Measurements from ENCODE around the gene FLT3LG.
A peak's percentile ranks its signal among the peaks of the same experiment; 100 is the strongest.
"Not testable (repeated sequence)": the region's sequence is repeated elsewhere in the genome, so short reads cannot be mapped to it uniquely, and the experiment has no call there.

The FLT3LG gene

DNA sequence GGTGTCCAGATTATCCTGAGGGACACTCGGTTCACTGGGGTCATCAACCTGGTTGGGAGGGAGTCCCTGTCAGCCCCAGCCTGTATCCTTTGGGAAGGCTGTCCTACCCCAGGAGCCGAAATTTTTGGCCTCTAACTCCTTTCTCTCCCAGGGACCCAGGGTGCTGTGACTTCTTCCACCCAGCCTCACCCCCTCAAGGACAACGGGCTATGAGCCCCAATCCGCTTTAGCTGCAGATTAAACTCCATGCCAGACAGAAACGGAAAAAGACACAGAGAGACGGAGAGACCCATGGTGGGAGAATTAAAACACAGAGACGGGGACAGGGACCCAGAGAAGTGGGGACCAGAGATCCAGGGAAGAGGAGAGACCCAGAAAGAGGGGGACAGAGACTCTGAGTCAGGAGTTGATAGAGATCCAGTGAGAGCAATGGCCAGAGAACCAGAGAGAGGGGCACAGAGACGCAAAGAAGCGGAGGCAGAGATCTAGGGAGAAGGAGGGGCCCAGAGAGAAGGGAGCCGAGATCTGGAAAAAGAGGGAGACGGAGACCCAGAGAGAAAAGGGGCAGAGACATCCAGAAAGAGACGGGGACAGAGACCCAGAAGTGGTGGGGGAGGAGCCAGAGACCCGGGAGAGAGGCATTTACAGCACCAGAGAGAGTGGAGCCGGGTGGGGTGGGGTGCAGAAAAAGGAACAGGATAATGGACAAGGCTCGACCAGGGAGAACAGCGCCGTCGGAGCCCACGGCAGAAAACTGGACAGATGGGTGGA is 33.4 kb upstream of the FLT3LG start:
- no peak for DNase-seq

DNA sequence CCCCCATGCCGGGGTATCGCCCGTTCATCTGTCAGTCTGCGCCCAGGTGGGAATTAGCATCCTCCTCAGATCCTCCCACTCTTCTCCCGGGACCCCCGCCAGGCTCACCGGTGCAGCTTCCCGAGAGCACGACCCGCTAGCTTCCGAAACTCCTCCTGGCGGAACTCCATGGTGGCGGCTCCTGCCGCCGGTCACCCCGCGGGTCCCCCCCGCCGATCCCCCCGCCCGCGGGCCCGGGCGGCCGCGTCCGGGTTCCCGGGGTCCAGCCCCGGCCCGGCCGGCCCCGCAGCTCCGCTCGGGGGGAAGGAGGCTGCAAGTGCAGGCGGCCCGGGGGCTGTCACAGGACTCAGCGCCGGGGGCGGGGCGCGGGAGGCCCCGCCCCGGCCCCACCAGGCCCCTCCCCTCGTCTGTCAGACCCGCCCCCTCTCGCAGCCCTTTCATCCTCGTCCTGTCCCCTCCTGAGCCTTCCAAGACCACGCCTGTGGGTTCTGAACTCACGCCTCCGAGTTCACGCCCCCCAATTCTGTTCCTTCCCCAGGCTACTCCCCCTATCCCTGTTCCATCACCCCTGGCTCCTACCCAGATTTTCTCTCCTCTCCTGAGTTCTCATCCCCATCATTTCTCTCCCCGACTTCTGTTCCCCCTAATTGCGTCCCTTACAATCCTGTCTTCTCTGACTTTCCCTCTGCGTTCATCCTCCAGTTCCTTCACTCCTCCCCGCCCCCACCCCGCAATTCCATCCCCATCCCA is 32.6 kb upstream of the FLT3LG start, which contains the start of gene SLC17A7:
SLC17A7 (minus strand) TSS at position 318 of the 750 bp plus-strand sequence; CDS start at position 170, 148 bp downstream.
- DNase-seq: no peak

DNA sequence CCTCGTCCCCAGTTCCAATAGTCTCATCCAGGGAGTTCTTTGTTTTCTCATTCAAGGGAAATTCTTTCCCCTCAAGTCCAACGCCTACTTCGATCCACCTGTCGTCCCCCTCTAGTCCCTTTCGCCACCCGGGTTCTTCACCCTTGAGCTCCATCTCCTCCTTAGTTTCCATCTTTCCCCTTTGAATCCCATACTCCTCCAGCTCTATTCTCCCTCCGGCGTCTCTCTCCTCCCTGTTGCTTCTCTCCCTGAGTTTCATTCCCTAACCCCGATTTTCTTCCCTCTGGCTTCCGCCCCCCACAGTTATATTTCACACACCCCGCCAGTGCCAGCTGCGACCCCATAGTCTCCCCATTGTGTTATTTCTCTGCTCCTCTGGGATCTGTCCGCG is 32.1 kb upstream of the FLT3LG start:
- no peak for DNase-seq

DNA sequence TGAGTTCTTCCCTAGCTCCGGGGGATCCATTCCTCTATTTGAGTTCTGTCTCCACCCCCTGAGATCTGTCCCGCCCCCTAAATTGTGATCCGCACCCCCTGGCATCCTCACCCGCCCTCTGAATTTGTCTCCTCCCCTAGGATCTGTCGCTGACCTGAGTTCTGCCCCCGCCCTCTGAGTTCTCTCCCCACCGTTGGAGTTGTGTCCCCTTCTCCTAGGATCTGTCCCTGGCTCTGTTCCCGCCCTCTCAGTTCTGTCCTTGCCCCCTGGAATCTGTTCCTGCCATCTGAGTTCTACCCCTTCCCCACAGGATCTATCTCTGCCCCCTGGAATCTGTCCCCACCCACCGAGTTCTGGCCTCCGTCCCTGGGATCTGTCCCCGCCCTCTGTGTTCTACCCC is 31.7 kb upstream of the FLT3LG start:
- DNase-seq: no peak

DNA sequence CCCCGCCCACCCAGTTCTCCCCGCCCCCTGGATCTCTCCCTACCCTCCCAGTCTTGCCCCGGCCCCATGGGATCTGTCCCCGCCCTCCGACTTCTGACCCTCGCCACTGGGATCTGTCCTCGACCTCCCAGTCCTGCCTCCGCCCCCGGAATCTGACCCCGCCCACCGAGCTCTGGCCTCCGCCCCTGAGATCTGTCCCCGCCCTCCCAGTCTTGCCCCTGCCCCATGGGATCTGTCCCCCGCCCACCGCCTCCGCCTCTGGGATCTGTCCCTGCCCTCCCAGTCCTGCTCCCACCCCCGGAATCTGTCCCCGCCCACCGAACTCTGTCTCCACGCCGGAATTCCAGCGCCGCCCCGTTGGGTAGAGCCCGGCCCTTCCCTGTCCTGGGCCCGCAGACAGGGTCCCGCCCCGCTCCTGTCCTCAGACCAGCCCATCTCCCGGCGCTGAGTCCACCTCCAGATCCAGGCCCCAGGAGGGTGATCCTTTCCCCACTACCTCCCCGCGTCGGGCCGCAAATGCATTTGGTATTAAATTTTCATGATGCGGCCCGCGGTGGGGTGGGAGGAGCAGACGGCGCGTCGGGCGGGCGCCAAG is 31.1 kb upstream of the FLT3LG start:
- DNase-seq: peak; percentile 85

DNA sequence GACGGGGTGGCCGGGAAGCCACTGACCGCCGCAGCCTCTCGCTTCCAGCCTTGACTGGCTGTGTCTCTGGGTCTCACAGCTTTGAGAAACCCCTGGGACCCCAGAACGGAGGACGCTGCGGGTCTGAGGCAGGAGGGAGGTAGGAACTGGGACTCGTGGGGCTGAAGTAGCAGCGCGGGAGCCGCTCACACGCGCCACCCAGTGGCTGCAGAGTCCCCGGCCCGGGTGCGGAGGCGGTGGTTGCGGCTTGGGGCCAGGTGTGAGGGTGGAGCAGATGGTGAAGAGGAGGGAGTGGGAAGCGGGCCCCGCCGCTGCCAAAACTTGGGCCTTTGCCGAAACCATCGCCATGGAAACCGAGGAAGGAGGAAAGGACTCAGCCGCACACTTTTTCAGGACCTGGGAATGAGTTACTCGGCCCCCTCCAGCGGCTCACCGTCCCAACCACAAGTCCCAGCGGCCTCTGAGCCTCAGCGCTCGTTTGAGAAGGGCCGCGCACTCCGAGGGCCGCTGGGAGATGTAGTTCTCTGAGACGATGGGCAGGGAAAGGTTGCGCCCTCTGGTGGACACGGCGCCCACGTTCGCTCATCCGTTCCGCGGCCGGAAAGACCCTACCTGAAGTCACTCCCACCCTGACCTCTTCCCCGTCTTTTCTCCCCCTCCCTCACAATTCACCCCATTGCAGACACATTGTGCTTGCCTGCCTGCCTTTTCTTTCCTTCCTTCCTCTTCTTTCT is 30.5 kb upstream of the FLT3LG start:
- peak; percentile 95 for DNase-seq

DNA sequence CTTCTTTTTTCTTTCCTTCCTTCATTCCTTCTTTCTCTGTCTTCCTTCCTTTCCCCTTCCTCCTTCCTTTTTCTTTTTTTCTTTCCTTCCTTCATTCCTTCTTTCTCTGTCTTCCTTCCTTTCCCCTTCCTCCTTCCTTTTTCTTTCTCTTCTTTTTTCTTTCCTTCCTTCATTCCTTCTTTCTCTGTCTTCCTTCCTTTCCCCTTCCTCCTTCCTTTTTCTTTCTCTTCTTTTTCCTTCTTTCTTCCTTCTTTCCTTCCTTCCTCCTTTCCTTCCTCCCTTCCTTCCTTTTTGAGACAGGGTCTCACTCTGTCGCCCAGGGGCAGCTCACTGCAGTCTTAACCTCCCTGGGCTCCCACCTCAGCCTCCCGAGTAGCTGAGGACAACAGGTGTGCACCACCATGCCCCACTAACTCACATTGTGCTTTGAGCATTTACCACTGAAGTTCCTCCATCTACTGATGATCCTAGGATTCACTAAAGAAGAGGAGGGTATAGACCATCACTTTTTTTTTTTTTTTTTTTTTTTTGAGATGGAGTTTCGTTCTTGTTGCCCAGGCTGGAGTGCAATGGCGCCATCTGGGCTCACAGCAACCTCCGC is 29.8 kb upstream of the FLT3LG start:
- DNase-seq: not testable (repeated sequence)

DNA sequence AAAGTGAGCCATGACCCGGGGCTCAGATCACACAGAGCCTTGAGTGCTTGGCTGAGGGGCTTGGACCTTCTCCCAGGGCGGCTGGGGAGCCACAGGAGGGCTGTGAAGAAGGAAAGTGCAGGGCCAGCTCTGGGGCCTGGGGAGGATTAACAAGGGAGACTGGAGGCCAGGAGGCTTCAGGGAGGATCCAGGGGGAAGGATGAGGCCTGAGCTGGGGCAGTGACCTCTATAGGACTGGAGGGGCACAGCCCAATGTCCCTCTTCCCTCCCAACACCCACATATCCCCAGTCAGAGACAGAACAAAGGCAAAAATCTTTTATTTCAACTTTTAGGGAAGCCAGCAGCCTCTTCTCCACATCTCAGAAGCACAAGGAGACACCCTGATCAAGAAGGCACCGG is 28.0 kb upstream of the FLT3LG start:
- DNase-seq: no peak

DNA sequence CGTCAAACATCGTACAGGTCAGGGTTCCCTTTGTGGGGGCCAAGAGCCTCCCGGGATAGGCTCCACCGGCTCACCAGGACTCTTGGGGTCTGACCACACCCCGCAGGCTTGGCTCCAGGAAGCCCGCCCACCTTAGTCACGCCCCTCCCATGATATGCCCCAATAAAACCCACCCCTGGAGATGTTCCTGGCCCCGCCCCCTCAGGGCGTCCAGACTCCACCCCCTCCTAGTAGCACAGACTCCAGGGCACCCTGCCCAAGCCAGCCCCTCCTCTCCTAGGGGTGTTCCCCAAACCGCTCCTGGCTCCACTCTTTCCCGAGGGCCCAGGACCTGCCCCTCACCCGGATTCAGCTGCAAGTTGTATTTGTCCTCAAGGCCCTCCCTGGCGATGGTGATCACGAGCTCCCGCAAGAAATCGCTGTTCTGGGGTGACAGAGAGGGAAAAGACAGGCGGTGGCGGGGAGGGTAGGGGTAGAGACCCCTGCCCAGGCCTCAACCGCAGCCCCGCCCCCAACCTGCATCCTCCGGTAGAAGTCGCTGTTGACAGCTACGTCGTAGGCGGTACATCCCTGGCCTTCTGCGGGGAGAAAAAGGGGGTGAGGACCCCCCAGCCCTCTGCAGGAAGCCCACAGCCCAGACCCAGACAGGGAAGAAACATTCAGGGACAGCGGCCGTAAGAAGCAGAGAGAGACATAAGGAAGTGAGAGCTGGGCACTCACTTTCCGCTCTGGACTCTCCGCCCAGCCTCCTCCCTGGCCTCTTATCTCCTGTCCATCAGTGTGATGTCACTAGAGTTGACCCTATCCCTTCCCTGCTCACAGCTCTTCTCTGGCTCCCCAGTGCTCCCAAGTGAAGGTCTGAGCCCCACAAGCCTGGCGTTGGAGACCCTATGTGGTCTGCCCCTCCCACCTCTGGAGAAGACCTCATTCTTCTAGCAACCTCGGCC is 26.3 kb upstream of the FLT3LG start:
- DNase-seq: peak; percentile 26

DNA sequence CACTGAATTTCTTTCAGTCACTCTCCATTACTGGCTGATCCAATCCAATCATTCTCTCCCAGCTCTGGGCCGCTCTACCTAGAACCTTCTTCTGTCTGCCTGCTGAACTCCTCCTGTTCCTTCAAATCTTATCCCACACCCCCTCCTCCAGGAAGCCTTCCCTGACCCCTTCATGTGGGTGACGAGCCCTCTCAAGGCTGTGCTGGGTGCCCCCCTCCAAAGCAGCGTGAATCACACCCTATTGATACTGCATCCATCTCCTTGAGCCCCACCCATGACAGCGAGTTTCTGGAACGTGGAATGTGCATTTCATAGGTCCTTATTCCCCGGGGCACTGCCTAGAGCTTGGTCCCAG is 25.6 kb upstream of the FLT3LG start:
- no peak for DNase-seq

DNA sequence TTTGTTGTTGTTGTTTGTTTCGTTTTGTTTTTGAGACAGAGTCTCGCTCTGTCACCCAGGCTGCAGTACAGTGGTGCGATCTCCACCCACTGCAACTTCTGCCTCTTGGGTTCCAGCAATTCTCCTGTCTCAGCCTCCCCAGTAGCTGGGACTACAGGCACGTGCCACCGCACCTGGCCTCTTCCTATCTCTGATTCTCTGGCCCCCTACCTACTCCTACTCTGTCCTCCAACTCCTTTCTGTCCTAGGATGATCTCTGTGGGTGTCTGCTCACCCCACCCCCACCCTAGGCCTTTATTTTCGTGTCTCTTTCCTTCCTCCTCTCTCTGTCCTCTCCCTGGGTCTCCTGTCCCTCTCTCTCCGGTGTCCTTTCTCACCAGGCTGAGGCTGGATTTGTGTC is 23.6 kb upstream of the FLT3LG start:
- no peak for DNase-seq

DNA sequence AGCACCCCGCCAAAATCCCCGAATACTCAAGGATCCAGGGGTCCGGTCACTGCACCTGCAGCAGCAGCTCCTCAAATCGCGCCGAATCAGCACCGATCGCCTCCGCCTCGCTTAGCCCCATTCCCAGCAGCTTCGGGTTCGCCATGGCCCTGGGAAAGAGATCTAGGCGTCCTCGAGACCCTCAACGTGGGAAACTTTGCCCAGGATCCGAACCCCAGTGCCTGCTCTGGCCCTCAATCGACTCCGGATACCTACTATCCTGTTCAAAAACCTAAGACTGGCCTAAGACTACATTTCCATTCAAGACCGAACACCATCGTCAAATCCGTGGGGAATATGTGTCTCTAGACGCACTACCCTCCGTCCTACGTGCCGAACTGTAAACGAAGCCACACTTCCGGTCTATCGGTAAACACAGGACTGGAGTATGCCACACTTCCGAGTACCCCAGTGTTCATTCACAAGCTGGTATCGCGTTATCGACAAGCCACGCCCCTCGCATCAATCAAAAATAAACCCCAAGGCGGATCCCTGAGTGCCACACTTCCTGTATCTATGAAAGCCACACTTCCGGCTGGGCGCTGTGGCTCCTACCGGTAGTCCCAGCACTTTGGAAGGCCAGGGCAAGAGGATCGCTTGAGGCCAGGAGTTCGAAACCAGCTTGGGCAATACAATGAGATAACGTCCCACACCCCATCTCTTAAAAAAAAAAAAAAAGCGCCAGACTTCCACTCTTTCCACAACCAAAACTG is 22.4 kb upstream of the FLT3LG start, which contains the start of gene PIH1D1:
PIH1D1 (minus strand) TSS at position 385 of the 752 bp plus-strand sequence; CDS start at position 145, 240 bp downstream.
- peak; percentile 99 for DNase-seq

DNA sequence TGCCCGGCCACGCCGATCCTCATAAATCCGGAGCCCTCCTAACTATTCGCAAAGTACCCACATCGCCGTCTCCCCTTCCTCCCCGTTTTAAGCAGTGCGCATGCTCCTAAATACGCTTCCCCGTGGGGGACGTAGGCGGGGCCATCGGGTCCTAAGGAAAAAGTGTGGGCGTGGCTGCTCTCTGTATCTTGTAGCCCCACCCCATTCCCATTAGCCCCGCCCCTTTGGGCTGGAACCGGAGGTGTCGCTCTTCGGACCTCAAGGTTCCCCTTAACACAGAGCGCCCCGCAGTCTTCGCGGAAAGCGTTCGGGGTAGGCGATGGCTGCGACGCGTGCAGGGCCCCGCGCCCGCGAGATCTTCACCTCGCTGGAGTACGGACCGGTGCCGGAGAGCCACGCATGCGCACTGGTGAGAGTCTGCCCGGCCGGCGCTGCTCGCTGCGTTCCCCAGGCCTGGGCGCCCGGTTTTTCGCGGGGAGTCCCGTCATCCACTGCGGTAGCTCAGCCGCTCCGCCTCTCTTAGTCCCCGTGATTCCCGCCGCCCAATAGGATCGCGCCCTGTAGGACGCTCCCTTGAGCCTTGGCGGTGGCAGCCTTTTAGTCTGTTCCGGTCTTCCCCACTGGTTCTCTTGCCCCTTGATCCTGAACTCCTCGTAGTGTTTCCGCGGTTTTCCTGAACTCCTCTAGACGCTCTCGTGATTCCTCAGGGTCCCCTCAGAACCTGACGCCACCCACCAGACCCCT is 20.8 kb upstream of the FLT3LG start, which contains the start of gene ALDH16A1:
ALDH16A1 (plus strand) TSS at position 213 of the 744 bp plus-strand sequence; CDS start at position 320, 107 bp downstream.
- peak; percentile 98 for DNase-seq

DNA sequence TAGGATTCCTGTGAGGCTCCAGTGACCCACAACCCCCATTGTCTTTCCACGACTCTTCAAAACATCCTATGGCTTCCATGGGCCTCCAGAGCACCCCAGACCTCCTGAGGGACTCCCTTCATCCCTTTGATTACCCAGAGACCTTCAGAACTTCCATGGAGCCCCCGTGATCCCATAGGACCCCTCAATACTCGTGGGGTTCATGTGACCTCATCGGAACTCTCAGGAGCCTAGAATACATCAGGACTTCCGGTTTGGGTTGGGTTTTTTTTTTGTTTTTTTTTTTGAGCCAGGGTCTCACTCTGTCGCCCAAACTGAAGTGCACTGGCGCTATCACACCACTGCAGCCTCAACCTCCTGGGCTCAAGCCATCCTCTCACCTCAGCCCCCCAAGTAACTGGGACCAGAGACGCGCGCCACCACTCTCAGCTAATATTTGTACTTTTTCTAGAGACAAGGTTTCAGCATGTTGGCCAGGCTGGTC is 20.2 kb upstream of the FLT3LG start:
- no peak for DNase-seq

DNA sequence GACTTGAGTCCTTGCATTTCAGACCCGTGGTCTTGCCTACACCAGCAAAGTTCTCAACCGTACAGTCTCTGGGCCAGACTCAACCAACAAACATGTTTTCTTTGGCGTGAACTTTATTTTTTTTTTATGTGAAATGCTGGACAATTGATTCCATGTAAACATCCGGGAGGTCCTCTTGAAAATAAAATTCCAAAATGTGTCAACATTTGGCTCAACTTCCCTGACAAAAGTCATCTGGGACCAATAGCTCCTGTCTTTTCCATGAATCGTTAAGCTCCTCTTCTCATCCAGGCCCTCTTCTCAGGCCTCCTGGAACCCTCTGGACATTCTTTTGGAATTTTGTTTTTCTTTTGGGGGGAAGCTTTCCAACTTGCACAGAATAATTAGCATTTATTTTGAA is 18.2 kb upstream of the FLT3LG start:
- no peak for DNase-seq

DNA sequence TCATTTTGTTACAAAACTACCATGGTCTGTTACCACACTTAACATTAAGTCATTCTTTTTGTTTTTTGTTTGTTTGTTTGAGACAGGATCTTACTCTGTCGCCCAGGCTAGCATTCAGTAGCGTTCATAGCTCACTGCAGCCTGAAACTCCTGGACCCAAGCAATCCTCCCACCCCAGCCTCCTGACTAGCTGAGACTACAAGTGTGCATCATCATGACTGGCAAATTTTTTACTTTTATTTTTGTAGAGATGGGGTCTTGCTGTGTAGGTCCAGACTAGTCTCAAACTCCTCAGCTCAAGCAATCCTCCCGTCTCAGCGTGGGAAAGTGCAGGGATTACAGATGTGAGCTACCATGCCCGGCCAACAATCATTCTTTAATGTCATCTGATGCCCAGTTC is 17.7 kb upstream of the FLT3LG start:
- no peak for DNase-seq

DNA sequence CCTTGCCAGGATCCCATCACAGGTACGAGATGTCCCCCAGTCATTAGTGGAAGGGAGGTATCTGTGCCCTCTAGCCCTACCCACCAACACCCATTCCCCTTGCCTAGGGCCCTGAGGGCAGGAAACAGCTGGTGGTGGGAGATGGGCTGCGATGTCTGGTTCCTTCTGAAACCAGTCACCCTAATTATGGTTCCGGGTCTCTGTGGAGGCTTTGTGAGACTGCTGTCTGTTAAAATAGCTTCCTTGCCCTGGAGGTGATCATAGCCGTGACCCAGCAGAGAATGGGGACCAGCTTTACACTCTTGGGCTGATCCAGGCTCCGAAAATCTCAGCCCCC is 15.5 kb upstream of the FLT3LG start:
- no peak for DNase-seq

DNA sequence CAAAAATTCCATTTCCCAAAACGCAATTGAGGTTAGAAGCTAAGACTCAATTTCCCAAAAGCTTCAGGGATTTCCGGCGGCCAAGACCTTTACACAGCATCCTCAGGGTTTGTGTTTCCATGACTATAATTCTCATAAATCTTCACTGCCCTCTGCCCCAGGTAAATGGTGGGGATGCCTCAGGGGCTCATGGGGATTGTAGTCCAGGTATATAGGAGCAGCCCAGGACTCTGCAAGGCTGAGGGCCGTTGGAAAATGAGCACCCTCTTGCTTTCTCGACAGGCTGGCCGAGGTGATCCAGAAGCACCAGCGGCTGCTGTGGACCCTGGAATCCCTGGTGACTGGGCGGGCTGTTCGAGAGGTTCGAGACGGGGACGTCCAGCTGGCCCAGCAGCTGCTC is 14.6 kb upstream of the FLT3LG start:
- no peak for DNase-seq

DNA sequence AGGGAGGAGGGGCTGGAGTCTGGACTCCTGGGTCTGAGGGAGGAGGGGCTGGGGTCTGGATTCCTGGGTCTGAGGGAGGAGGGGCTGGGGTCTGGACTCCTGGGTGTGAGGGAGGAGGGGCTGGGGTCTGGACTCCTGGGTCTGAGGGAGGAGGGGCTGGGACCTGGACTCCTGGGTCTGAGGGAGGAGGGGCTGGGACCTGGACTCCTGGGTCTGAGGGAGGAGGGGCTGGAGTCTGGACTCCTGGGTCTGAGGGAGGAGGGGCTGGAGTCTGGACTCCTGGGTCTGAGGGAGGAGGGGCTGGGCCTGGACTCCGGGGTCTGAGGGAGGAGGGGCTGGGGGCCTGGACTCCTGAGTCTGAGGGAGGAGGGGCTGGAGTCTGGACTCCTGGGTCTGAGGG is 12.9 kb upstream of the FLT3LG start:
- not testable (repeated sequence) for DNase-seq

DNA sequence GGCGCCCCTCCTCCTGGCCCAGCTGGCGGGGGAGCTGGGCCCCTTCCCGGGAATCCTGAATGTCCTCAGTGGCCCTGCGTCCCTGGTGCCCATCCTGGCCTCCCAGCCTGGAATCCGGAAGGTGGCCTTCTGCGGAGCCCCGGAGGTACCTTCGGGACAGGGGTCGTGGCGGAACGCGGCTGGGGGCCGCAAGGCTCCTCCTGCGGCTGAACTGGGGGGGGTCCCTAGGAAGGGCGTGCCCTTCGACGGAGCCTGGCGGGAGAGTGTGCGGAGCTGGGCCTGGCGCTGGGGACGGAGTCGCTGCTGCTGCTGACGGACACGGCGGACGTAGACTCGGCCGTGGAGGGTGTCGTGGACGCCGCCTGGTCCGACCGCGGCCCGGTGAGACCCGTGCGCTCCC is 12.4 kb upstream of the FLT3LG start:
- no peak for DNase-seq
